NT2/D1 (cell line): Measurements from ENCODE around the gene ZNF592.

Experiments
- SUZ12 ChIP-seq: IDR thresholded peaks from 2 replicates; pipeline ENCODE4 v1.6.1; 2011; ENCODE audit not compliant: insufficient read length, insufficient read depth; ENCODE audit errors: extremely low read depth
- YY1 ChIP-seq: IDR thresholded peaks from 2 replicates; pipeline ENCODE4 v1.6.1; 2011; ENCODE audit not compliant: insufficient read length, insufficient read depth
- ZNF274 ChIP-seq: IDR thresholded peaks from 2 replicates; pipeline ENCODE4 v1.6.1; 2011; ENCODE audit warnings: mild to moderate bottlenecking, low read depth, low read length

DNA sequence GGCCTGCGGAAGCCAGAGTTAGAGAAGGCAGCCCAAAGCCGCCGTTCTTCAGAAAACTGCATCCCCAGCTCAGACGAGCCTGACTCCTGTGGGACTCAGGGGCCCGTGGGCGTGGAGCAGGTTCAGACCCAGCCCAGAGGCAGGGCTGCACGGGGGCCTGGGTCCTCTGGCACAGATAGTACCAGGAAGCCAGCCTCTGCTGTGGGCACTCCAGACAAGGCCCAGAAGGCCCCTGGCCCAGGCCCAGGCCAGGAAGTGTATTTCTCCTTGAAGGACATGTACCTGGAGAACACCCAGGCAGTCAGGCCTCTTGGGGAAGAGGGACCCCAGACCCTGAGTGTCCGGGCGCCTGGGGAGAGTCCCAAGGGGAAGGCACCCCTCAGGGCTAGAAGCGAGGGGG is 91.9 kb downstream of the ZNF592 start:
- TF ChIP-seq ZNF274: no peak
- no peak for TF ChIP-seq YY1
- TF ChIP-seq SUZ12: no peak
